GM18867 (cell line): Measurements from ENCODE around the gene CLSTN3.

Experiments used
- ATAC-seq: cut with Tn5 transposase; IDR thresholded peaks from one replicate; pipeline ENCODE4 v1.9.1; 2021; ENCODE audit warnings: mild to moderate bottlenecking, moderate library complexity; ENCODE audit not compliant: unreplicated experiment

Gene CLSTN3

GRCh38 chr12:7125632-7126227 lies 4.4 kb upstream of the CLSTN3 start:
- no peak for ATAC-seq

GRCh38 chr12:7127916-7128626 lies 2.1 kb upstream of the CLSTN3 start:
- no peak for ATAC-seq

GRCh38 chr12:7128681-7129286 lies 1.4 kb upstream of the CLSTN3 start, which contains the start of gene RBP5:
Gene RBP5 (minus strand): TSS chr12:7128889. CDS start chr12:7128775, 114 bp downstream.
- ATAC-seq, result no peak

GRCh38 chr12:7129287-7129871 lies 792 bp upstream of the CLSTN3 start:
- peak; percentile 15 for ATAC-seq

- peak; percentile 59 for ATAC-seq
Observed at GRCh38 chr12:7130701-7131501, 730 bp downstream of the CLSTN3 start.

- no peak for ATAC-seq
Observed at GRCh38 chr12:7131502-7131866, 1.3 kb downstream of the CLSTN3 start.

- ATAC-seq, result no peak
Observed at GRCh38 chr12:7134396-7135166, 4.4 kb downstream of the CLSTN3 start.

- no peak for ATAC-seq
Observed at GRCh38 chr12:7136071-7136470, 5.9 kb downstream of the CLSTN3 start.

GRCh38 chr12:7136676-7137075 lies 6.5 kb downstream of the CLSTN3 start:
- no peak for ATAC-seq

GRCh38 chr12:7137908-7138307 lies 7.7 kb downstream of the CLSTN3 start:
- ATAC-seq, result no peak

- no peak for ATAC-seq
Observed at GRCh38 chr12:7139200-7139599, 9.0 kb downstream of the CLSTN3 start.

GRCh38 chr12:7141351-7142005 lies 11.3 kb downstream of the CLSTN3 start:
- no peak for ATAC-seq

- no peak for ATAC-seq
Observed at GRCh38 chr12:7142056-7142644, 12.0 kb downstream of the CLSTN3 start.

GRCh38 chr12:7142809-7143465 lies 12.8 kb downstream of the CLSTN3 start:
- ATAC-seq, result no peak

- ATAC-seq, result no peak
Observed at GRCh38 chr12:7143564-7143963, 13.4 kb downstream of the CLSTN3 start.

- ATAC-seq, result no peak
Observed at GRCh38 chr12:7144414-7145120, 14.4 kb downstream of the CLSTN3 start.

- no peak for ATAC-seq
Observed at GRCh38 chr12:7145671-7146070, 15.5 kb downstream of the CLSTN3 start.

- ATAC-seq, result no peak
Observed at GRCh38 chr12:7146228-7146627, 16.1 kb downstream of the CLSTN3 start.
